Measurements from ENCODE around the gene VWC2L. TPM values are rescaled to one million over a fixed set of nuclear protein-coding genes. Genes with fewer than 3 reads are reported as not detected.

The VWC2L gene
- total and polyA plus RNA-seq, 10 of the 15 experiments (the other 5 are each of a cell fraction or from before 2014, with no cell fraction given), result not detected

- H3K4me1 ChIP-seq (ENCODE audit: control insufficient read depth, insufficient read depth, low read length), result no peaks in the 10 kb centered on the region
- TF ChIP-seq NKRF (conservative IDR thresholded peaks at IDR 0.05) (no peak), RELA (IDR thresholded peaks at IDR 0.05; ENCODE audit: borderline replicate concordance, partially characterized antibody) (no peak)
- ChIA-PET POLR2A (no interaction called here), CTCF (interaction anchor here (1.1 kb wide), 1 partner anchor 9 kb away, joined by 4 read pairs; no protein-coding TSS in a partner anchor), RAD21 (ENCODE audit: unreplicated experiment) (interaction anchor here (0.5 kb wide), 1 partner anchor 372 kb away, joined by 3 read pairs; no protein-coding TSS in a partner anchor), SMC1A (ENCODE audit: uncharacterized antibody, unreplicated experiment) (interaction anchor here (0.6 to 1.0 kb wide), 3 partner anchors 9 to 16 kb away, joined by 3 to 4 read pairs (median 3); no protein-coding TSS in a partner anchor)
- no peak overlapping the region for H2AFZ ChIP-seq (ENCODE audit: control insufficient read depth, low read depth, low read length)
- no peak overlapping the region for H3K4me2 ChIP-seq (ENCODE audit: control insufficient read depth, insufficient read depth)
- H4K20me1 ChIP-seq (ENCODE audit: control insufficient read depth, insufficient read depth), result no peaks in the 10 kb centered on the region
- in situ Hi-C loops (cut with MboI) (no loop called here), intact Hi-C loops (cut with micrococcal nuclease; ENCODE audit: unreplicated experiment) (no loop called here)
- H3K9me3 ChIP-seq (replicated peaks; ENCODE audit: control insufficient read depth, insufficient read depth, low read length), result no peaks in the 10 kb centered on the region
- no TSS peak for BruUV-seq (replicated peaks)
- H3K9ac ChIP-seq (ENCODE audit: control insufficient read depth, insufficient read depth, low read length), result no peak overlapping the region
- H3K4me3 ChIP-seq, result no peak overlapping the region
- ATAC-seq, result no peak
- H3K36me3 ChIP-seq (ENCODE audit: control insufficient read depth in 2 of 2, insufficient read depth in 2 of 2, low read length in 1 of 2), result no peaks in the 10 kb centered on the region
- no peaks in the 10 kb centered on the region for H3K27me3 ChIP-seq (replicated peaks in 1 of 2; ENCODE audit: control insufficient read depth in 2 of 2, insufficient read depth in 2 of 2, low read length in 1 of 2)
- DNase-seq (ENCODE audit: low read depth, low spot score), result no peak
- no peaks in the 10 kb centered on the region for H3K79me2 ChIP-seq (ENCODE audit: control insufficient read depth, insufficient read depth, low read length)
- H3K27ac ChIP-seq (ENCODE audit: control insufficient read depth, insufficient read depth), result no peak overlapping the region
- WGBS (ENCODE audit: insufficient coverage, insufficient replicate concordance, low lambda C conversion rate, missing lambda C conversion rate), result 68% methylated on average over 4 of the region's 4 CpGs
- no peak for FAIRE-seq
Observed at GRCh38 chr2:214578442-214578841, 167.6 kb downstream of the VWC2L start.

GRCh38 chr2:214579035-214579434 lies 168.2 kb downstream of the VWC2L start:
- no peaks in the 10 kb centered on the region for H3K9me3 ChIP-seq (replicated peaks; ENCODE audit: control insufficient read depth, insufficient read depth, low read length)
- H2AFZ ChIP-seq (ENCODE audit: control insufficient read depth, low read depth, low read length), result no peak overlapping the region
- no peak overlapping the region for H3K9ac ChIP-seq (ENCODE audit: control insufficient read depth, insufficient read depth, low read length)
- no peaks in the 10 kb centered on the region for H3K27me3 ChIP-seq (replicated peaks in 1 of 2; ENCODE audit: control insufficient read depth in 2 of 2, insufficient read depth in 2 of 2, low read length in 1 of 2)
- SMC1A ChIA-PET (ENCODE audit: uncharacterized antibody, unreplicated experiment), result interaction anchor here (0.6 to 0.8 kb wide), 2 partner anchors 8 to 11 kb away, joined by 3 to 4 read pairs; no protein-coding TSS in a partner anchor
- CTCF ChIA-PET, result no interaction called here
- no peaks in the 10 kb centered on the region for H3K36me3 ChIP-seq (ENCODE audit: control insufficient read depth in 2 of 2, insufficient read depth in 2 of 2, low read length in 1 of 2)
- no peaks in the 10 kb centered on the region for H3K79me2 ChIP-seq (ENCODE audit: control insufficient read depth, insufficient read depth, low read length)
- H3K4me3 ChIP-seq, result no peak overlapping the region
- no peak for ATAC-seq
- in situ Hi-C loops (cut with MboI) (no loop called here), intact Hi-C loops (cut with micrococcal nuclease; ENCODE audit: unreplicated experiment) (no loop called here)
- H4K20me1 ChIP-seq (ENCODE audit: control insufficient read depth, insufficient read depth), result no peaks in the 10 kb centered on the region
- WGBS (ENCODE audit: insufficient coverage, insufficient replicate concordance, low lambda C conversion rate, missing lambda C conversion rate), result 53% methylated on average over 6 of the region's 6 CpGs
- no peak for FAIRE-seq
- no peak overlapping the region for H3K4me2 ChIP-seq (ENCODE audit: control insufficient read depth, insufficient read depth)
- DNase-seq (ENCODE audit: low read depth, low spot score), result no peak
- RAD21 ChIA-PET (ENCODE audit: unreplicated experiment), result interaction anchor here (0.5 kb wide), 1 partner anchor 372 kb away, joined by 3 read pairs; no protein-coding TSS in a partner anchor
- POLR2A ChIA-PET, result no interaction called here
- no peak overlapping the region for H3K27ac ChIP-seq (ENCODE audit: control insufficient read depth, insufficient read depth)
- H3K4me1 ChIP-seq (ENCODE audit: control insufficient read depth, insufficient read depth, low read length), result no peaks in the 10 kb centered on the region
- BruUV-seq (replicated peaks), result no TSS peak
- no peak for TF ChIP-seq RBBP5 (conservative IDR thresholded peaks at IDR 0.05)
- TF ChIP-seq SPI1 (IDR thresholded peaks at IDR 0.05; ENCODE audit: borderline replicate concordance, insufficient read depth, low read depth, low read length), result no peak
- TF ChIP-seq SUZ12 (IDR thresholded peaks at IDR 0.05; ENCODE audit: unreplicated experiment), result no peak
- no peak for TF ChIP-seq DPF2 (IDR thresholded peaks at IDR 0.05)
- TF ChIP-seq TCF12 (IDR thresholded peaks at IDR 0.05; ENCODE audit: low read depth, low read length), result no peak
- no peak for TF ChIP-seq NFIC (IDR thresholded peaks at IDR 0.05; ENCODE audit: low read depth, low read length)
- TF ChIP-seq ATF2 (IDR thresholded peaks at IDR 0.05; ENCODE audit: low read length), result no peak
- TF ChIP-seq ZBTB40 (IDR thresholded peaks at IDR 0.05; ENCODE audit: borderline replicate concordance), result no peak
